Cerebellar cortex (tissue), 1 donor: Measurements from ENCODE around the gene COL23A1.
"Not testable (repeated sequence)": the region's sequence is repeated elsewhere in the genome, so short reads cannot be mapped to it uniquely, and the experiment has no call there.

ENCODE experiments used
- DNase-seq: peaks from one replicate; pipeline ENCODE4 v3.0.0-alpha.2; 2015; ENCODE audit warnings: low spot score

COL23A1 gene

DNA sequence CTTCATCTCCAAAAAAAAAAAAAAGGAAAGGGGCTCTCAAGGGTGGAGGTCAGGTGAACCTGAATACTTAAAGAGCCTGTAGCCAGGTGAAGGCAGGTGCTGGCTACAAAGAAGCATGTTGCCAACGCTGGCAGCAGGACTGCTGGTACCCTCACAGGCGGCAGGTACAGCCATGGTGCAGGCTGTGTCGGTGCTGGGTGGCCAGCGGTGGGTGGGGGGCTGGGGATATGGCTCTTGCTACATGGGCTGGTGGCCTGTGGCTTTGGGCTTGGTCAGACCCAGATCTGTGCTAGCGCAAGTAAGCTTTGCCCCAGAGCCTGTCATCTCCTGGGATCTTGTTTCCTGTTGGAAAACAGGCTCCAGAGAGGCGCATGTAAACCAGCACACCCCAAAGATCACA lies 271.3 kb downstream of the COL23A1 start:
- no peak for DNase-seq

DNA sequence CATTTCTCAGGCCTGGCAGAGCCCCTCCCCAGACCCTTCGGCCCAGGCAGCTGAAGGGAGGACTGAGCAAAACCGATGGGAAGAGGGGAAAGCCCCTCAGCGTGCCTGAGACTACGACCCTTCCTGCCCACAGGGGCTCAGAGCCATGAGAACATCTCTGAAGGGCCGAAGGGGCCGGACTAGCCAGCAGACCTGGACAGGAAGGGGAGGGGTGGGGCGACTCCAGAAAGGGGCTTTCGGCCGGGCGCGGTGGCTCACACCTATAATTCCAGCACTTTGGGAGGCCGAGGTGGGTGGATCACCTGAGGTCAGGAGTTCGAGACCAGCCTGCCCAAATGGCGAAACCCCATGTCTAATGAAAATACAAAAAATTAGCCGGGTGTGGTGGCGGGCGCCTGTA lies 271.8 kb downstream of the COL23A1 start:
- DNase-seq: no peak

DNA sequence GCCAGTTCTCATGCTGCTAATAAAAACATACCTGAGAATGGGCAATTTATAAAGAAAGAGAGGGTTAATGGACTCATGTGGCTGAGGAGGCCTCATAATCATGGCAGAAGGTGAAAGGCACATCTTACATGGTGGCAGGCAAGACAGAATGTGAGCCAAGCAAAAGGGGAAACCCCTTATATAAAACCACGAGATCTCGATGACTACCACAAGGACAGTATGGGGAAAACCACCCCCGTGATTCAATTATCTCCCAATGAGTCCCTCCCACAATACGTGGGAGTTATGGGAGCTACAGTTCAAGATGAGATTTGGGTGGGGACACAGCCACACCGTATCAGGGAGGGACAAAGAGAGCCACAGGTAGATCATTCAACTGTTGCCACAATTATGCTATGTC lies 272.5 kb downstream of the COL23A1 start:
- DNase-seq: not testable (repeated sequence)

GRCh38 chr5:178314961-178315820 lies 275.0 kb downstream of the COL23A1 start:
- DNase-seq: no peak

- no peak for DNase-seq
These were observed 276.0 kb downstream of the COL23A1 start for GRCh38 chr5:178314061-178314660.

DNA sequence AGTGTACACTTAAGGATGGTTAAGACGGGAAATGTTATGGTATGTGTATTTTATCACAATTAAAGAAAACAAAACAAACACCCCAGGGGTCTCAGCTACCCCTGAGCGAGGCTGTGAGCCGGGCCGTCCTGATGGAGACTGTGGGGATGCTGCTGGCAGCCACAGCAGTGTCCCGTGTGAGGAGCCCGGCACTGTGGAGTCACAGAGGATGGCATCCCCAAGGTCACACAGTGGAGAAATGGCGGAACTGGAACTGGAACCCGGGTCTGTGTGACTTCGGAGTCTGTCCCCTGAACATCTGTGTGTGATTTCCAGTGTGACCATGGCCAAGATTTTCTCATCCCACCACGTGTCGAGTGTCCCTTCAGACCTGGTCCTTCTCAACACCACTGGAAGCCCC lies 276.9 kb downstream of the COL23A1 start:
- DNase-seq: no peak

GRCh38 chr5:178312880-178313282 lies 277.3 kb downstream of the COL23A1 start:
- no peak for DNase-seq

DNA sequence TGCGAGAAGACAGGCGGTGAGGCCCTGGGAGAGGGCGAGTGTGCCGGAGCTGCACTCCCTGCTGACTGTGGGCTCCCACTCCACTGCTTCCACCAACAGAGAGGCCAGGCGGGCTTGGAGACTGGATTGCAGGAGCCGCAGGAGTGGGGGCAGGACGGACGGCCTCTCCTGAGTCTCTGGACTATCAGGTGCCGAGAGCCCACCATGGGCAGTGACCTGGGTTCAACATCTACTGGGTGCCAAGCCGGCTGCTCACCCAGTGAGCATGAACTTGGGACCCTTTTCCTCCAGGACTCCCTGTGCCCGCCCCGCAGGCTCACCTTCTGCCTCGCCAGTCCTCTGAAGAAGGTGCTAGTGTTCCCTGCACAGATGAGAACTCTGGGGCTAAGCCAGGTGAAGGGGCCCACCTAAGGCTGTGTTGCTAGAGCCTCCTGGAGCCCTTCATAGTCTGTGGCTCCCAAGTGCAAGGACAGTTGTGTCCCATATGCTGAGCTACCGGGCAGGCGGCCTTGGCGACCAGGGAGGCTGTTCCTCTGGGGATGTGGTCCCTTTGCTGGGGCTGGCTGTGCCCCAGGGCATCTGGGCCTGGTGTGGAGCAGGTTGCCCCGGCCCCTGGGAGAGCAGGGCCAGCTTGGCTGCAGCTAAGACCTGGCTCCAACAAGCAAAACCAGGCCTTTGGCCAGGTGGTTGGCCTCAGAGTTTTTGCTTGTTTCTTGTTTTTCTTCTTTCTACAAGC lies 279.9 kb downstream of the COL23A1 start:
- no peak for DNase-seq

- DNase-seq: no peak
These were observed 280.8 kb downstream of the COL23A1 start for GRCh38 chr5:178309271-178310013.

GRCh38 chr5:178308541-178309092 lies 281.6 kb downstream of the COL23A1 start:
- no peak for DNase-seq

DNA sequence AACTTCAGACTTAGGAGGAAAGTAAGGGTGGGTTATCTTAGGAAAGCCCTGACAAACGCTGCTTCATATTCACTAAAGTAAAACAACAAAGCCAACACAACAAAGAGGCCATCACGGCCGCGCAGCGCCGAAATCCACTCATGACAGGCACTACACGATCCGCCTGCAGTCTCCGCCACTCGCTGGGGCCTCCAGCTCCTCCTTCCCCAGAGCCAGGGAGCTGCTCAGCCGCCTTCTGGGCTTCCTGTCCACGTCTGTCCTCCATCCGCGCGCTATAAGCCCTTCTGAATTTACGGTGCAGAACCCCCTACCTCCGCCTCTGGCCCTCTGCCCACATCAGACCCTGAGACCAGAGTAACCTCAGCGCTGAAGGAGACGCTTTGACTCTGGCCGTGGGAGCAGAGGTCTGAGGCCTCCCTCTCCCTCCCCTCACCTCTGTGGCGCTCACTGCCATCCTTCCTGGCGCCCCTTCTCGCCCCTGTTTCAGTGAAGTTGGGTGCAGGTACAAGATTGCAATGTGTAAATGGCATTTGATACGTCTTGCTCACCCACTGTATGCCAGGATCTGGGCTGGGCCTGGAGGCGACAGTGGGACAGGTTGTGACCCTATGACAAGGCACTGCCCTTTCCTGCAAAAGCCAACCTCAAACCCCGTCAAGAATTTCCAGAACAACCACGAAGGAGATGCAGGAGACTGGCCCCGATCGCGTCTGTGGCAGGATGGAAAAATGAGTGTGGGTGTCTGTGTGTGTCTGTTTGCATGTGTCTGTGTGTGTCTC lies 282.7 kb downstream of the COL23A1 start:
- no peak for DNase-seq

DNA sequence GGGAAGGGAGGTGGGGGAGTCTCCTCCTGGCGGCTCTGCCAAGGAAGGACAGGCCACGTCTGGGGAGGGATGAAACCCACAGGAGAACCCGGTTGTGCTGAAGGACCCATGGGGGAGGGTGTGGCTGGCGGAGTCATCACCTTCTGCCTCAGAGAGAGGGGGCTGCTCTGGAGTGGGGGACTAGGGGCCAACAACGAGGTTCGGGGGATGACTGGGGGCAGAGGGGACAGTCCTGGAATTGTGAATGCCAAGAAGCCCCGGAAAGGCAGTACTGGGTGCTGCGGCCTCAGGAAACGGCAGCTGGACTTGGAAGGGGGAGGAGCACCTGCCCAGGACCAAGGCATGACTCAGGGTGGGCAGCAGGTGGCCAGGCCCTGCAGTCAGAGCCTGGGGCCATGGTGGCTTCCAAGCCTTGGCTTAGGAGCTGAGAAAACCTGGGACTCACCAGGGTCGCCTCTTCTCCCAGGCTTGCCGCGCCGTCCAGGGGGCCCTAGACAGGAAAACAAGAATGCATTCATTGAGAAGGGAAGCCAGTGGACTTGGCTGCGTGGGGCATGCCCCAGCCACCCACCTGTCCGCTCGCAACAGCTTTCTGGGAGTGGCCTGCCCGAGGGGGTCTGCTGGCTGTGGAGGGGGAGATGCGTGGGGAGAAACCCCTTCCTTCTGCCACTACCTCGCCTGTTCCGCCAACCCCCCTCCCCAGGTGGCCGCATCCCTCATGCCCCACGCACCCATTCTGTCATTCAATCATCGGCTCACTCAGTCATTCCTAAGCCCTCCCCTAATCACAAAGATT lies 283.6 kb downstream of the COL23A1 start:
- no peak for DNase-seq

- no peak for DNase-seq
These were observed 284.4 kb downstream of the COL23A1 start for GRCh38 chr5:178305801-178306200.

DNA sequence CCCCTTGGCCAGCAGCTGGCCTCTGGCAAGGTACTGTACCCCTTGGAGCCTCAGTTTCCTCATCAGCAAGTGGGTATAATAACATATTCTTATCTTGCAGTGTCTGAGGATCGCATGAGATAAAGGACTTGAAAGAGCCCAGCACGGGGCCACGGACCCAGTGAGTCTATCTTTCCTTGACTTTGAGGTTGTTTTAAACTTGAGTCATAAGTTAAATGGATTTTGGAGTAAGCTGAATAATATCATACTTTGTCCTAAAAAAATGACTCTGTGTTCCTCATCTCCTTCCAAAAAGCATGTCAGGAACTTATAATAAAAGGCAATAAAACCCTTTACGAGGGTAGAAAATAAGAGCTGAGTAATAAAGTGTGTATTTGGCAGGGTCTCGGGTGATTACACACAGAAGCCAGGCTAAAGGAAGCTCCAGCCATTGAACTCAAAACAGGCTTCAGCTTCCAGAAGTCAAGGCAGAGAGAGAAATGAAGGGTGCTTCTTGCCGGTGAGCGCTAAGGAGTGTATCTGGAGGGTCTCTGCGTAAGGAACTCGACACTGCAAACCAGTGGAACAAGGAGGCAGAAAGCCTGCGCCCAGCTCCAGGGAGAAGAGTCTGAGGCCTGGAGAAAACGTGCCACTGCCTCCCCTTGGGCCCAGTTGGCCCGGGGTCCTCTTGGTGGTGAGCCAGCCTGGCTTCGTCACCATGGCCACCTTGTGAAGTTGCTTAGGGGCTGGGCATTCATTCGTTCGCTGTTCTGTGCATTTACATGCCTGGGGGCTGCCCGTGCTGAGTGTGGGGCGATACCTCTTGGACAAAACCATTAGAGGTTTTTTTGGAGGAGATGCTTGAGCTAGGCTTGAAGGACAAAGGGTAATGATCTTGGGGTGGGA lies 285.2 kb downstream of the COL23A1 start:
- DNase-seq: no peak

GRCh38 chr5:178304016-178304415 lies 286.2 kb downstream of the COL23A1 start:
- DNase-seq: no peak

- not testable (repeated sequence) for DNase-seq
These were observed 287.9 kb downstream of the COL23A1 start for GRCh38 chr5:178302321-178302720.

- no peak for DNase-seq
These were observed 288.6 kb downstream of the COL23A1 start for GRCh38 chr5:178301641-178302040.

- no peak for DNase-seq
These were observed 291.8 kb downstream of the COL23A1 start for GRCh38 chr5:178298283-178298807.

DNA sequence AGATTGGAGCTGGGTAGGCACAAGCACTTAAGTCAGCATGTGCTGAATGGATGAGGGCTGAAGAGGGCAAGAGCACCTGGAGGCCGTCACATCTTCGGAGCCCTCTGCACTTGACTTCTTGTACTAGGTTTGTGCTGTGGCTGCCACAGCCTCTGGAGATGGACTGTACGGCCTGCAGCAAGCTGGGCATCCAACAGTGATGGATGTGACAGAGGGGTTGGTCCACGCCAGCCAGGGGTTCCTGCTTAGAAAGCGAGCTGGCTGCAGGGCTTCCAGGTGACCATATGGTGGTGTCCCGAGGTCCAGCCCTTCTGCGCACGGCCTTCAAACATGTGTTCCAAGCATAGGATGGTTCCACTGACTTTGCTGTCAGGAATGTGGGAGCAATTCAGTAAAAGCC lies 292.4 kb downstream of the COL23A1 start:
- no peak for DNase-seq
